Glomerular visceral epithelial cell (primary cell): ENCODE results near the gene KCND2.

Experiments
- DNase-seq: peaks from one replicate; pipeline ENCODE4 v3.0.0-alpha.2; 2016; ENCODE audit errors: extremely low spot score

KCND2 gene

GRCh38 chr7:120703585-120704240 is 430.7 kb downstream of the KCND2 start:
- no peak for DNase-seq

GRCh38 chr7:120709252-120709971 is 436.4 kb downstream of the KCND2 start:
- DNase-seq: no peak

- no peak for DNase-seq
Observed at GRCh38 chr7:120709972-120710320, 437.0 kb downstream of the KCND2 start.

GRCh38 chr7:120714945-120715344 is 442.0 kb downstream of the KCND2 start:
- no peak for DNase-seq

- no peak for DNase-seq
Observed at GRCh38 chr7:120716307-120716706, 443.3 kb downstream of the KCND2 start.

- no peak for DNase-seq
Observed at GRCh38 chr7:120717166-120717565, 444.2 kb downstream of the KCND2 start.

- DNase-seq: no peak
Observed at GRCh38 chr7:120718361-120718760, 445.4 kb downstream of the KCND2 start.

- DNase-seq: no peak
Observed at GRCh38 chr7:120720317-120720716, 447.3 kb downstream of the KCND2 start.

- DNase-seq: no peak
Observed at GRCh38 chr7:120723465-120724385, 450.8 kb downstream of the KCND2 start.

GRCh38 chr7:120724448-120724847 is 451.5 kb downstream of the KCND2 start:
- DNase-seq: no peak

- DNase-seq: no peak
Observed at GRCh38 chr7:120724955-120725354, 452.0 kb downstream of the KCND2 start.

- DNase-seq: peak; percentile 40
Observed at GRCh38 chr7:120725376-120726039, 452.5 kb downstream of the KCND2 start.

- DNase-seq: no peak
Observed at GRCh38 chr7:120729245-120729644, 456.3 kb downstream of the KCND2 start.

- DNase-seq: no peak
Observed at GRCh38 chr7:120731271-120731670, 458.3 kb downstream of the KCND2 start.

GRCh38 chr7:120732256-120732655 is 459.3 kb downstream of the KCND2 start:
- no peak for DNase-seq

- peak; percentile 39 for DNase-seq
Observed at GRCh38 chr7:120733143-120733542, 460.2 kb downstream of the KCND2 start.

GRCh38 chr7:120733835-120734234 is 460.9 kb downstream of the KCND2 start:
- DNase-seq: no peak

- DNase-seq: no peak
Observed at GRCh38 chr7:120735791-120736190, 462.8 kb downstream of the KCND2 start.

GRCh38 chr7:120738816-120739215 is 465.8 kb downstream of the KCND2 start:
- DNase-seq: no peak

- no peak for DNase-seq
Observed at GRCh38 chr7:120740348-120740747, 467.4 kb downstream of the KCND2 start.

- no peak for DNase-seq
Observed at GRCh38 chr7:120741371-120742042, 468.5 kb downstream of the KCND2 start.
